Measurements from ENCODE around the gene RSPRY1. TPM values are rescaled to one million over a fixed set of nuclear protein-coding genes. Genes with fewer than 3 reads are reported as not detected.

RSPRY1 gene
- polyA plus RNA-seq, 1 of the 3 experiments (the other 2 are of a cell fraction): 16.6 TPM

GRCh38 chr16:57238682-57239081 is 52.6 kb downstream of the RSPRY1 start:
- H3K4me2 ChIP-seq: no peak overlapping the region
- WGBS (ENCODE audit: low lambda C conversion rate): 90% methylated on average over 2 of the region's 2 CpGs
- ChIA-PET CTCF (no interaction called here), POLR2A (no interaction called here)
- no peak for TF ChIP-seq RCOR1 (IDR thresholded peaks at IDR 0.05; ENCODE audit: low read length)
- TF ChIP-seq RAD21 (IDR thresholded peaks at IDR 0.05; ENCODE audit: low read length): no peak
- TF ChIP-seq NRF1 (IDR thresholded peaks at IDR 0.05; ENCODE audit: low read depth, low read length): no peak
- TF ChIP-seq USF2 (IDR thresholded peaks at IDR 0.05; ENCODE audit: borderline replicate concordance, low read depth, low read length): no peak
- no peak for TF ChIP-seq MAX (IDR thresholded peaks at IDR 0.05; ENCODE audit: low read depth)
- TF ChIP-seq PBX3 (IDR thresholded peaks at IDR 0.05): no peak
- no peak for TF ChIP-seq RXRA (IDR thresholded peaks at IDR 0.05; ENCODE audit: borderline replicate concordance, low read depth)
- no peak for TF ChIP-seq FOXJ3 (CRISPR knock-in tag; IDR thresholded peaks at IDR 0.05)
- no peak for TF ChIP-seq CTCF (IDR thresholded peaks at IDR 0.05)
- TF ChIP-seq TAF1 (IDR thresholded peaks at IDR 0.05; ENCODE audit: borderline replicate concordance, low read depth, low read length): no peak
- no peaks in the 10 kb centered on the region for H3K27me3 ChIP-seq (ENCODE audit: insufficient read depth)
- no peak for DNase-seq
- no peak overlapping the region for H2AFZ ChIP-seq (ENCODE audit: low read depth)
- no peaks in the 10 kb centered on the region for H3K4me1 ChIP-seq (ENCODE audit: control insufficient read depth in 1 of 2, insufficient read depth in 2 of 2, low read depth in 1 of 2, low read length in 1 of 2)
- H3K27ac ChIP-seq (ENCODE audit: low read depth in 2 of 2, low read length in 1 of 2): no peak overlapping the region
- no peaks in the 10 kb centered on the region for H3K9me2 ChIP-seq
- H3K9ac ChIP-seq: no peak overlapping the region
- peaks cover 50 to 56% of the 10 kb centered on the region in 2 experiments for H3K36me3 ChIP-seq (replicated peaks in 1 of 2; ENCODE audit: control insufficient read depth in 1 of 2, insufficient read depth in 2 of 2, low read length in 1 of 2)
- H4K20me1 ChIP-seq (ENCODE audit: insufficient read depth): no peaks in the 10 kb centered on the region
- no peaks in the 10 kb centered on the region for H3K9me3 ChIP-seq
- peaks cover 39% of the 10 kb centered on the region for H3F3A ChIP-seq (replicated peaks; ENCODE audit: insufficient read depth)
- H3K4me3 ChIP-seq (ENCODE audit: low read depth in 2 of 2, low read length in 1 of 2): no peak overlapping the region
- no peaks in the 10 kb centered on the region for H3K79me2 ChIP-seq (ENCODE audit: insufficient read depth)

- 90% methylated on average over 2 of the region's 2 CpGs for WGBS (ENCODE audit: low lambda C conversion rate)
- Histone ChIP-seq H4K20me1 (ENCODE audit: insufficient read depth) (no peaks in the 10 kb centered on the region), H3K79me2 (ENCODE audit: insufficient read depth) (no peaks in the 10 kb centered on the region; the same call in 1 of the 2 replicates), H3K9ac (no peak overlapping the region), H3K36me3 (replicated peaks in 1 of 2; ENCODE audit: control insufficient read depth in 1 of 2, insufficient read depth in 2 of 2, low read length in 1 of 2) (peaks cover 46 to 52% of the 10 kb centered on the region in 2 experiments), H3K4me2 (no peak overlapping the region), H3K27ac (ENCODE audit: low read depth in 2 of 2, low read length in 1 of 2) (no peak overlapping the region), H3K4me1 (ENCODE audit: control insufficient read depth in 1 of 2, insufficient read depth in 2 of 2, low read depth in 1 of 2, low read length in 1 of 2) (0 out of 4 replicates have a peak, but pooled peaks cover 0 to under 1% of the 10 kb centered on the region in 2 experiments), H2AFZ (ENCODE audit: low read depth) (no peak overlapping the region), H3K27me3 (ENCODE audit: insufficient read depth) (no peaks in the 10 kb centered on the region), H3K4me3 (ENCODE audit: low read depth in 2 of 2, low read length in 1 of 2) (no peak overlapping the region), H3K9me2 (no peaks in the 10 kb centered on the region), H3K9me3 (no peaks in the 10 kb centered on the region), H3F3A (replicated peaks; ENCODE audit: insufficient read depth) (peaks cover 39% of the 10 kb centered on the region)
- ChIA-PET POLR2A (no interaction called here), CTCF (no interaction called here)
- no peak for TF ChIP-seq SMC3 (IDR thresholded peaks at IDR 0.05; ENCODE audit: low read depth, low read length)
- TF ChIP-seq RCOR1 (IDR thresholded peaks at IDR 0.05; ENCODE audit: low read length): no peak
- no peak for TF ChIP-seq RXRA (IDR thresholded peaks at IDR 0.05; ENCODE audit: borderline replicate concordance, low read depth)
- no peak for TF ChIP-seq FOXM1 (IDR thresholded peaks at IDR 0.05; ENCODE audit: low read depth)
- no peak for TF ChIP-seq USF2 (IDR thresholded peaks at IDR 0.05; ENCODE audit: borderline replicate concordance, low read depth, low read length)
- no peak for TF ChIP-seq GABPA (IDR thresholded peaks at IDR 0.05; ENCODE audit: low read depth)
- TF ChIP-seq NFIC (IDR thresholded peaks at IDR 0.05; ENCODE audit: borderline replicate concordance): no peak
- no peak for DNase-seq
Measured at GRCh38 chr16:57239107-57239506, 53.0 kb downstream of the RSPRY1 start.

All from SK-N-SH (cell line).